IPS DF 19.7 (cell line): ENCODE measurements around the gene RAB11FIP4.

ENCODE experiments used
- DNase-seq: peaks from one replicate; pipeline ENCODE4 v3.0.0-alpha.2; 2013; ENCODE audit warnings: low read depth, low spot score

RAB11FIP4 gene

GRCh38 chr17:31484821-31485220, 93.3 kb downstream of the RAB11FIP4 start:
- DNase-seq: no peak

- DNase-seq: no peak
These were observed 95.0 kb downstream of the RAB11FIP4 start for GRCh38 chr17:31486351-31487062.

GRCh38 chr17:31487063-31487647, 95.7 kb downstream of the RAB11FIP4 start:
- no peak for DNase-seq

GRCh38 chr17:31487648-31488263, 96.3 kb downstream of the RAB11FIP4 start:
- DNase-seq: no peak

GRCh38 chr17:31488264-31488981, 96.9 kb downstream of the RAB11FIP4 start:
- DNase-seq: no peak

- DNase-seq: no peak
These were observed 97.5 kb downstream of the RAB11FIP4 start for GRCh38 chr17:31488982-31489294.

- no peak for DNase-seq
These were observed 98.0 kb downstream of the RAB11FIP4 start for GRCh38 chr17:31489295-31490018.

- DNase-seq: no peak
These were observed 98.7 kb downstream of the RAB11FIP4 start for GRCh38 chr17:31490019-31490650.

- no peak for DNase-seq
These were observed 99.3 kb downstream of the RAB11FIP4 start for GRCh38 chr17:31490671-31491375.

- DNase-seq: no peak
These were observed 100.1 kb downstream of the RAB11FIP4 start for GRCh38 chr17:31491376-31492131.

GRCh38 chr17:31492206-31492605, 100.7 kb downstream of the RAB11FIP4 start:
- DNase-seq: no peak

GRCh38 chr17:31492880-31493655, 101.6 kb downstream of the RAB11FIP4 start:
- no peak for DNase-seq

GRCh38 chr17:31493656-31494155, 102.2 kb downstream of the RAB11FIP4 start:
- DNase-seq: no peak

- DNase-seq: no peak
These were observed 103.0 kb downstream of the RAB11FIP4 start for GRCh38 chr17:31494259-31495021.

GRCh38 chr17:31495022-31495885, 103.8 kb downstream of the RAB11FIP4 start:
- DNase-seq: no peak

GRCh38 chr17:31496097-31496496, 104.6 kb downstream of the RAB11FIP4 start:
- DNase-seq: no peak

GRCh38 chr17:31496601-31497000, 105.1 kb downstream of the RAB11FIP4 start:
- no peak for DNase-seq
